ENCODE measurements around the gene TNFRSF1B. TPM values are rescaled to one million over a fixed set of nuclear protein-coding genes. Genes with fewer than 3 reads are reported as not detected.

Gene TNFRSF1B
- total and polyA plus RNA-seq, 9 of the 15 experiments (the other 6 are each of a cell fraction or from before 2014, with no cell fraction given) = 8.8 to 91.3 (median 36.0) TPM

- TF ChIP-seq CUX1 (CRISPR knock-in tag; IDR thresholded peaks at IDR 0.05) (no peak), NFATC3 (IDR thresholded peaks at IDR 0.05) (no peak), ZNF639 (CRISPR knock-in tag; conservative IDR thresholded peaks at IDR 0.05 in 1 of 2, IDR thresholded peaks at IDR 0.05 in 1 of 2) (peak in 1 of 2 experiments; percentile 46; a peak in 1 of 4 replicates), CHAMP1 (IDR thresholded peaks at IDR 0.05) (no peak), ZC3H4 (CRISPR knock-in tag; IDR thresholded peaks at IDR 0.05; ENCODE audit: borderline replicate concordance) (no peak), TGIF2 (CRISPR knock-in tag; IDR thresholded peaks at IDR 0.05) (no peak), ZNF785 (CRISPR knock-in tag; IDR thresholded peaks at IDR 0.05) (no peak), ETV5 (CRISPR knock-in tag; IDR thresholded peaks at IDR 0.05; ENCODE audit: low read depth) (peak; percentile 69; the same call in 1 of the 2 replicates), MTA1 (IDR thresholded peaks at IDR 0.05; ENCODE audit: borderline replicate concordance) (no peak), SMC3 (conservative IDR thresholded peaks at IDR 0.05; ENCODE audit: insufficient read depth, low read depth, low read length) (no peak)
- TF ChIP-seq, protein P1, sequence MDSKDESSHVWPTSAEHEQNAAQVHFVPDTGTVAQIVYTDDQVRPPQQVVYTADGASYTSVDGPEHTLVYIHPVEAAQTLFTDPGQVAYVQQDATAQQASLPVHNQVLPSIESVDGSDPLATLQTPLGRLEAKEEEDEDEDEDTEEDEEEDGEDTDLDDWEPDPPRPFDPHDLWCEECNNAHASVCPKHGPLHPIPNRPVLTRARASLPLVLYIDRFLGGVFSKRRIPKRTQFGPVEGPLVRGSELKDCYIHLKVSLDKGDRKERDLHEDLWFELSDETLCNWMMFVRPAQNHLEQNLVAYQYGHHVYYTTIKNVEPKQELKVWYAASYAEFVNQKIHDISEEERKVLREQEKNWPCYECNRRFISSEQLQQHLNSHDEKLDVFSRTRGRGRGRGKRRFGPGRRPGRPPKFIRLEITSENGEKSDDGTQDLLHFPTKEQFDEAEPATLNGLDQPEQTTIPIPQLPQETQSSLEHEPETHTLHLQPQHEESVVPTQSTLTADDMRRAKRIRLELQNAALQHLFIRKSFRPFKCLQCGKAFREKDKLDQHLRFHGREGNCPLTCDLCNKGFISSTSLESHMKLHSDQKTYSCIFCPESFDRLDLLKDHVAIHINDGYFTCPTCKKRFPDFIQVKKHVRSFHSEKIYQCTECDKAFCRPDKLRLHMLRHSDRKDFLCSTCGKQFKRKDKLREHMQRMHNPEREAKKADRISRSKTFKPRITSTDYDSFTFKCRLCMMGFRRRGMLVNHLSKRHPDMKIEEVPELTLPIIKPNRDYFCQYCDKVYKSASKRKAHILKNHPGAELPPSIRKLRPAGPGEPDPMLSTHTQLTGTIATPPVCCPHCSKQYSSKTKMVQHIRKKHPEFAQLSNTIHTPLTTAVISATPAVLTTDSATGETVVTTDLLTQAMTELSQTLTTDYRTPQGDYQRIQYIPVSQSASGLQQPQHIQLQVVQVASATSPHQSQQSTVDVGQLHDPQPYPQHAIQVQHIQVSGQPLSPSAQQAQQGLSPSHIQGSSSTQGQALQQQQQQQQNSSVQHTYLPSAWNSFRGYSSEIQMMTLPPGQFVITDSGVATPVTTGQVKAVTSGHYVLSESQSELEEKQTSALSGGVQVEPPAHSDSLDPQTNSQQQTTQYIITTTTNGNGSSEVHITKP (IDR thresholded peaks at IDR 0.05; ENCODE audit: partially characterized antibody) = no peak
- TF ChIP-seq, protein P2, sequence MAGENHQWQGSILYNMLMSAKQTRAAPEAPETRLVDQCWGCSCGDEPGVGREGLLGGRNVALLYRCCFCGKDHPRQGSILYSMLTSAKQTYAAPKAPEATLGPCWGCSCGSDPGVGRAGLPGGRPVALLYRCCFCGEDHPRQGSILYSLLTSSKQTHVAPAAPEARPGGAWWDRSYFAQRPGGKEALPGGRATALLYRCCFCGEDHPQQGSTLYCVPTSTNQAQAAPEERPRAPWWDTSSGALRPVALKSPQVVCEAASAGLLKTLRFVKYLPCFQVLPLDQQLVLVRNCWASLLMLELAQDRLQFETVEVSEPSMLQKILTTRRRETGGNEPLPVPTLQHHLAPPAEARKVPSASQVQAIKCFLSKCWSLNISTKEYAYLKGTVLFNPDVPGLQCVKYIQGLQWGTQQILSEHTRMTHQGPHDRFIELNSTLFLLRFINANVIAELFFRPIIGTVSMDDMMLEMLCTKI (IDR thresholded peaks at IDR 0.05; ENCODE audit: partially characterized antibody) = no peak
Measured at GRCh38 chr1:12143631-12144155, 23.1 kb upstream of the TNFRSF1B start (continued).
